Bone marrow (tissue), 2 donors: Measurements from ENCODE around the gene TLK2.
A peak's percentile ranks its signal among the peaks of the same experiment; 100 is the strongest.

Source experiments
- DNase-seq, 2 donors: peaks; one replicate each; lab custom pipeline; 2025; lab: John Stamatoyannopoulos, UW

The TLK2 gene

DNA sequence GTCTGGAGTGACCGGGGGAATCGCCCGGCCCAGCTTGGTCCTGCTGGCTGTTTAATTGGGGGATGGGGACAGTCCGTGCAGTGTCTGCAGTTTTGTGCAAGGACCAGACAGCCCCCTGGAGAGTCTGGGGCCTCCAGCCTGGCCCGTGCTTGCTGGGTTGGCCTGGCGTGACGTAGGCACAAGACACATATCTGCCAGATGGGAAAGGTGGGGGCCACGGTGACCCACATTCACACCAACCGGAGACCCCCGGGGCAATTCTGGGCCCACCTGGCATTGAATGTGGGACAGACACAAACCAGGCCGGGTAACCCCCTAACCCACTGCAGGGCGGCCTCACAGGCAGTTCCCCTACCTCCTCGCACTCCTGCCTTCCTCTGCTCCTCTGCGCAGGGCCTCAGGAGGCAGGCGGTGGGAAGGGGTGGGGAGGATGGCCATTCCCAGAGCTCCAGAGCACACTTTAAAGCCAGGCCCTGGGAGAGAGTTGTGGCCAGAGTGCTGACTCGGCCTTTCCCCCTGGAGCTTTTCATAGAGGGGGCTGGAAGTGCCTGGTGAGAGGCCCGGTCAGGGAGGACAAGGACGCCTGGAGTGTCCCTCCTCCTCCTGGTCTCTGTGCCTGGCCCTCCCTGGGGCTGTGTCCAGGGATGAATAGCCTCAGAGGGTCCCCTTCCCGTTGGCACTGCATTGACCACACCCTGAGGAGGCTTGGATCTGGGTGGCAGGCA, 150.4 kb downstream of the TLK2 start:
- no peak for DNase-seq

DNA sequence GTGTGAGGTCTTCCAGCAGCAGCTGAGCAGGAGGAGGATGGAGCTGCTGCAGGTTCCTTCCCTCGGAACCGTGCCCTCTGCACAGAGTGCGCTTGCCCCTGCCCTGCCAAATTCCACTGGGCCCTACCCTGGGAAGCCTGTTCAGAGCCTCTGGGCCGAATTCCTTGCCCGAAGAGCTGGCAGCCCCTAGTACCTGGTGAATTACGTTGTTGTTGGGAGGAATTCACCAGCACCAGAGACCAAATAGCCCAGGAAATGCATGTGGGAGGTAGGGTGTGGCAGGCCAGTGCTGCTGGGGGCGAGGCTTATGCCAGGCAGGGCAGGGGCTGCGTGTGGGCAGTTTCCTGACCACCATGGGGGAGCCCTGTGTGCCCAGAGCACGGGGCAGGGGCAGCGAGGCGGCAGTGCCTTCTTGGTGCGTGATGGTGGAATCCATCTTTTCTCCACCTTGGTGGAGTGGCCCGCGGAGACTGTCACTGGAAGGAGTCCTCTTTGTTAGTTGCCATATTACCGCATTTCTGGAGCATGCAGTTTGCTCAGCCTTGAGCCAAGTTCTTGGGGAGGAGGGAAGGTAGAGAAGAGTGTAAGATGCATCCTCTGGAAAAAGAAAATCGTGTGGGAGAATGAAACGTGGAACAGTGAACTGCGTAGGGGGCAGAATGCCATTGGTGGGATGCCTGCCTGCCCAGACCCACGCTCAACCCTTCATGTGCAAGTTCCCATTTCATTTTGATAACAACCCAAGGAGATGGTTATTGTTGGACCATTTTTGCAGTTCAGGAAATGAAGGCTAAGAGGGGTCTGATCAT, 151.1 kb downstream of the TLK2 start:
- DNase-seq: no peak

DNA sequence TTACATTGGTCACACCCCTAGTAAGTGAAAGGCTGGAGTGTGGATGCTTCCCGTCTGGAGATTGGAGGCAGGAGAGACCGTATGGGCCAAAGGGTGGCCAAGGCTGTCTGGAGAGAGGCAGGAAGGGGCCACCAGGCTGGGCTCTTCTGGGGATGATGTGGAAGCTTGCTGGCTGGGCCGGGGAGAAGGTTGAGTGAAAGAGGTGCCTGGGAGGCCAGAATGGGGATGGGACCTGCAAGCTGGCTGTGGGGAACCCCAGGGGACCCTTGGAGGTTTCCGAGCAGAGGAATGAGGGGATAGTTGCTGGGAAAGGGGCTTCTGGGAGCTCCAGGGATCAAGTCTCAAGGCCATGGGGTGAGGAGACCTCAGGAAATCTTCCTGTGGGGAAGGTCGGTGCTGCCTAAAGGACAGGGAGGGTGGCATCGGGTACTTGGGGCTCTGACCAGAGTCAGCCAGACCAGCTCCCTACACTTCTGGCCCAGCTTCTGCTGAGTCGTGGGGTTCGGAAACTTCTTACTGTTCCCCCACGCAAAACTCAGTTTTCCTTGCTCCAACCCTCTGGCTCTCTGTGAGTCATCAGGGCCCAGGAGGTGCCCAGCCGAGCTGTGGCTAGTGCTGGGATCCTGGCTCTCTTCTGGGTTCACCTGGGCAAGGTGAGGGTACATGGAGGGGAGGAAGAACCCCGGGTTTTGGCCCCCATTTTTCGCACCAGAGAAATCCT, 151.9 kb downstream of the TLK2 start:
- no peak for DNase-seq

DNA sequence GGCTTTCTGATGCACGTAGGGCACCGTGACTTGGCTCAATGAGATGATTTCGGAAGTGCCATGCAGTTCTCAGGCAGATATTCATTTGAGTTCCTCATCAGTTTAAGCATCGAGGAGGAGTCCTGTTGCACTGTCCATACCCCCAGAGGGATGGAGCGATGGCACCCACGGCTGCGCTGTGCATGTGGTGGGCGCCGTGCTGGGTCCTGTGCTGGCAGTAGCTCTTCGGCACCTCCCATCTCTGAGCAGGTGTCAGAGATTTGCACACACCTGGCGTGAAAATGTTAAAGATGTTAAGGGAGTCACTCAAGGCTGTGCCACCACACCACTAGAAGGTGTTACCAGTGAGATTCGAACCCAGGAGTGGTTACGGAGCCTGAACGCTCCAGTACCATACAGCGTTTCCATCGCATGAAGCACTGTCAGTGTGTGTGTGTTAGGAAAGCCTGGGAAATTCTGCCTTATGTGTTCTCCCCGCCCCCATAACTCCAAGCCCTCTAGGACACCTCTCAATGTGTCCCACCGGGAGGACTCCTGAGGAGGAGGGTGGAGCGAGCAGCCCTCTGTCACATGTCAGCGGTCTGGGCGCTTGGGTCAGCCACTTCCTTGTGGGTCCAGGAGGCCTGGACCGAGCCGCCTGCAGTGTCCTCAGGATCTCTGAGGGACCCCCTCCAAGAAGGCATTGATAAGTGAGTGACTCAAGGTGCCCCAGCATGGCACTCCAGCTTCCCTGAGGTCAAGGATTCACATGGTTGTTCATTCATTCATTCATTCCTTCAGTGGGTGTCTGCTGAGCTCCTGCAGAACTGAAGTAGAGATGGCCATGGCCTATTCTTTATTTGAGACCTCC, 152.7 kb downstream of the TLK2 start:
- DNase-seq: no peak

DNA sequence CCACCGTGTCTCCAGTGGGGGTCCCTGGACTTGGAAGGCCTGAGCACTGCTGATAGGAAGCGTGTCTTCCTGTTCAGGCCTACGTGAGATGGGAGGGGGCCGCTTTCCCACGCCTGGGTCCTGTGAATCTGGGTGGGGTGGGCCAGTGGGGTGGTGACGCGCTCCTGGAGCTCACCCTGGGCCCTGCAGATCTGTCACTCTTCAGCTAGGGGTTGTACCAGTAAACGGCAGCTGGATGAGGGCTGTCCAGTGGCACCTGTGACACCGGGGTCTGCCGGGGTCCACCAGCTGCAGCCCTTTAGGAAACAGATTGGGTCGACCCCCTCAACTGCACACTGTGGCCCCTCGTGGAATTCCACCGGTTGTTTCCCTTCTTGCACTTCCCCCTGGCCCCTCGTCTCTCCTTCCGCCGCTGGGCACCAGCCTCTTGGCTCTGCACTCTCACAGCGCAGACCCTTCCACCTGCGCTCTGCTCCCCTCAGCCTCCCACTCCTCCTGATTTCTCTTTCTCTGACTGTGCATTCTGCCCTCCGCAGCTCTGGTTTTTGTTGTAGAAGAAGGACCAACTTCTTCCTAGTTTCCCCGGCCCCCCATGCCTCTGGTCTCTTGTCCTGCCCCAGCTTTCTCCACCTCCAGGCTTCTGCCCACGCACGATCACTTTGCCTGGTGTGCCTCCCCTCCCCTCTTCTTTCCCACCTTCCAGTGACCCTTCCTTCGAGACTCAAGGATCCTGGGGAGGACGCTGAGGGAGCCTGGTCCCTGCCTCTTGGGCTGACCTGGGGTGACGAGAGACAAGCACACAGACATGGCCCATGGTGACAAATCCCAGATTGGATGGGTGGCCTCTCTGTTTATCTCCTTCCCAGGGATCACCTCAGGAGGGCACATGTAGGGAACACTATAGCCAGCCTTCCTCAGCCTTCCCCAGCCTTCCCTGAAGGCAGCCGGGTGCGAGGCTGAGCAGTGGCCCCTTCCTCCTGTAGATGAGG, 153.6 kb downstream of the TLK2 start:
- no peak for DNase-seq

DNA sequence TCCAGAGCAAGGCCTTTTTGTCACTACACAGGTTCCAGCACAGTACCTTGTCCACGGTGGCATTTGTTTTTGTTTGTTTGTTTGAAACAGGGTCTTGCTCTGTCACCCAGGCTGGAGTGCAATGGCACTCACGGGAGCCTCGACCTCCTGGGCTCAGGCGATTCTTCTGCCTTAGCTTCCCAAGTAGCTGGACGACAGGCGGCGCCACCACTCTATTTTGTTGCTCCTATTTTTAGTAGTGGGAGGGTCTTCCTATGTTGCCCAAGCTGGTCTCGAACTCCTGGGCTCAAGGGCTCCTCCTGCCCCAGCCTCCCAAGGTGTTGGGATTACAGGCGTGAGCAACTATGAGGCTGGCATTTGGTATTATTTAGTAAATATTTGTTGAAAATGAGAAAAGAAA, 159.2 kb downstream of the TLK2 start:
- no peak for DNase-seq

DNA sequence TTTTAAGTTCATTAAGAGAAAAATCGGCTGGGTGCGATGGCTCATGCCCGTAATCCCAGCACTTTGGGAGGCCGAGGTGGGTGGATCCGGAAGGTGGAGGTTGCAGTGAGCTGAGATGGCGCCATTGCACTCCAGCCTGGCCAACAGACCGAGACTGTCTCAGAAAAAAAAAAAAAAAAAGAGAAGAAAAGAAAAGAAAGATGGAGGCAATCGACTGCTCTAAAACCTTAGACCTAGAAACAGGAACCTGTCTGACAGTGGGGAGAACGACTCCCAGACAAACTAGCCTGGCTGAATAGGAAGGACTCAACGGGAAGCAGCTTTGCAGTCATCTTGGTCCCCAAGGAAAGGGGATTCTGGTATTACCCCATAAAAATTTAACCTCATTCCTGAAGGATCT, 162.5 kb downstream of the TLK2 start:
- no peak for DNase-seq

DNA sequence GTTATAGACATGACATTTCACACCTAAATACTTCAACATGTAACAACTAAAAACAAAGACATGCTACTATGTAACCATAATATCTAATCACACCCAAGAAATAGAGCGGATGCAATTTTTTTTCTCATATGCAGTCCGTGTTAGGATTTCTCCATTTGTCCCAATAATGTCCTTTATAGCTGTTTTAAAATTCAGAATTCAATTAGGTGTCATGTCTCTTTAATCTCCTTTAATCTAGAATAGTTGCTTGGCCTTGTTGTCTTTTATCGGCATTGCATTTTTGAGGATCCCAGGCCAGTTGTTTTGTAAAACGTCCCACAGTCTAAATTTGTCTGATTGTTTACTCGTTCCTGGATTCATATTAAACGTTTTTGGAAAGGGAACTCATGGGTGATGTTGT, 163.3 kb downstream of the TLK2 start:
- DNase-seq: no peak

DNA sequence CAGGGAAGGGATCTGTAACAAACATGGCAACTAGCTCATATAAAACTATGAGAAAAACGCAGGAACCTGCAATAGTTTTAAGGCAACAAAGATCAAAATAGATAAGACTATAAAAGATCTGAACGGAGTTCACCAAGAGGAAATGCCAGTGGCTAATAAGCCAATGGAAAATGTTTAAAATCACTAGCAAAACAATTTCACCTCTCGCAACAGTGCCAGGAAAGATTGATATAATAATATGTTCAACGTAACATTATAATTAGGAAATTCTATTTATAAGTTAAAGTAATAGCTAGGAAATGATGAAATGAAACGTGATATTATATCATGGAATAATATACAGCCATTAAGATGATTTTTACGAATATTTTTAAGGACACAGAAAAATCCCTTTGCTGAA, 164.9 kb downstream of the TLK2 start:
- no peak for DNase-seq

DNA sequence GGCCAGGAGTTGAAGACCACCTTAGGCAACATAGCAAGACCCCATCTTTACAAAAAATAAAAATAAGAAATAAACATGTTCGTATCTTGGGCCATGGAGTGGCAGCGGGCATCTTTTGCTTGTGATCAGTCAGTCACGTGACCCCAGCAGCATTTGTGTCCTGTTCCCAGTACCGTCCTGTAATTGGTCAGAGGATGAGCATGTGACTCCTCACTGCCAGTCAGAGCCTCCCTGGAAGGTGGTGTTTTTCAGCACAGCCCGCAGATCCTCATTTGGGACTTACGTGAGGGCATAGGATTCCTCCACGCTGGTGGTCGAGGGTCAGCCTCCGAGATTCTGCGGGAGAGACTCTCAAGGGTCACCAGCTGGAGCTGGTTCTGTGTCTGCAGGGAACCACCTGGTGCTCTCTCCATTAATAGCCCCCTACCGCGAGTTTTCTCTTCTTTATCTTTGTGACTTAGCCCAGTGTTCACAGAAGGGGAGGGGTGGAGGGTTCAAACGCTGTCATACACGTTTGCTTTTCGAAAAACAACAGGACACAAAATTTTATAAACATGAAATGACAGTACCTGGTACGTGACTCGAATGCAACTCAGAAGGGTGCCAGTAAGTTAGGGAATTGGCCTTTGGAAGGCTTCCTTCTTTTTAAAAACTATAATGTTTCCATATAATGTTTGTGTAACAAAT, 166.0 kb downstream of the TLK2 start:
- DNase-seq: no peak

DNA sequence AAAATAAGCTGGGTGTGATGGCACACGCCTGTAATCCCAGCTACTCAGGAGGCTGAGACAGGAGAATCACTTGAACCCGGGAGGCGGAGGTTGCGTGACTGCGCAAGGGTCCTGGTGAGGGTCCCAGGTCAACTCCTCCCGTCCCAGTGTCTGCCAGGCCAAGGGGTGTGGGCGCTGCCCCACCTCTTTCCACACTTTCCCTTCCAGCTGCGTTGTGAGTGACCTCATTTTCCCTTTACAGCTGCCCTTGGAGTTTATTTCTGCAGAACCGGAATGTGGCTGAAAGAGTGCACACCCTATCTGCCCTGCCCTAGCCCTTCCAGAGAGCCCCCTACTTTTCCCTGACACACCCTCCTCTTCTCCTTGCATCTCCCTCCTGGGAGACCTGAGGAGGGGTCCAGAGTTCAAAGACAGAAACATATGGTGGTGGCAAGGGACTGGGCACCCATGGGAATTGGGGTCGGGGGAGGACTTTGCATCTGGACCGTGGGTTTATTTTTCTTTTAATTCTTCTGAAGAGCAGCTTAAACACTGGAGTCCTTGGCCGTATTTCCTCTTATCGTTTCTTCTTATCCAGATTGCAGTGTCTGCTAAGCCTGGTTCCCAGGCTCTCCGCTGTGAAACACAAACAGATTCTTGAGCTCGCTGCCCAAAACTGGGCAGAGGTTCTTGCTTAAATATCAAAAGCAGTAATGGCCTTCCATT, 169.8 kb downstream of the TLK2 start:
- DNase-seq: no peak

DNA sequence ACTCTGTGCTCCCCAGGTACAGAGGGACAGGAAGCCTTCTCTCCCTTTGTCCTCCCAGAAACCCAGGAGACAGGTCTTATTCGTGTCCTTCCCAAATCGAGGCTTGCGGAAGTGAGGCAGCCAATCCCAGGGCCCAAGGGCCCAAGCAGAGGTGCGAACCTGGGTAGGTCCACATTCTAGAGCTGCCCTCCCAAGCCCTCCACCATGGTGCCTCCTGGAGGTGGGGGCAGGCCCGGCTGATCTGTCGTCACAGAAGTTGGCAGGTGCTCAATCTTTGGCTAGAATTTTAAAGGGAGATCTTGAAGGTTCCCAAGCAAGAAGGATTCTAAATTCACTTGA, 170.3 kb downstream of the TLK2 start:
- DNase-seq: no peak

DNA sequence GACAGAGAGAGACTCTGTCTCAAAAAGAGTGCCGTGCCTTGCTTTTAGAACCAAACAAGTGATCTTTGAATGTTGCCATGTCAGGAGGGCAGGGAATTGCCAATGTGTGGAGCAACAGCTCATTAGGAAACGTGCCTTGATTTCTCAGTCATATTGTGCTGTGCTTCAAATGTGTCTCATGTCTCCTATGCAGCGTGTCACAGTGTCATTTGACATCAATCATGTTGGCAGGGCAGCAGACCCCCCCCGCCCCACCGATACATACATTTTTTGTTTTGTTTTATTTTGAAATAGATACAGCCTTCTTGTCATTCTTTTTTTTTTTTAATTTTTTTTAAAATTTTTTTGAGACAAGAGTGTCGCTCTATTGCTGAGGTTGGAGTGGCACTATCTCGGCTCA, 170.9 kb downstream of the TLK2 start:
- no peak for DNase-seq

DNA sequence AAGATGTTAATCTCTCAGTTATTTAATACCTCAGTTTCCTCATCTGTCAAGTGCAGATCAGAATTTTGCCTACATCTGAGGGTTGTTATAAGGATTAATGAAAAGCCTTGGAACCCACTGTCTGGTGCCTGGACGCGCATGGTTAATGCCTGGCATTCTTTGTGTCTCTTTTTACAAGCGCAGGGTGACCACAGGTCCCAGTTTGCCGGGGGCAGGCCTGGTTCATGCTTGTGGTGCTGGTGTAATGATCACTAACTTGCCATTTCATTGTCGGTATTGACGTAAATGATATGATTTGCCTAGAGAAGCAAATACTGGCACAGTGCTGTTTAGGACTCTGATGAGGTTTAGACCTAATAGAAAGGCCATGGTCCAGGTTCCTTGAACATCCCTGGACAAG, 172.0 kb downstream of the TLK2 start:
- no peak for DNase-seq

DNA sequence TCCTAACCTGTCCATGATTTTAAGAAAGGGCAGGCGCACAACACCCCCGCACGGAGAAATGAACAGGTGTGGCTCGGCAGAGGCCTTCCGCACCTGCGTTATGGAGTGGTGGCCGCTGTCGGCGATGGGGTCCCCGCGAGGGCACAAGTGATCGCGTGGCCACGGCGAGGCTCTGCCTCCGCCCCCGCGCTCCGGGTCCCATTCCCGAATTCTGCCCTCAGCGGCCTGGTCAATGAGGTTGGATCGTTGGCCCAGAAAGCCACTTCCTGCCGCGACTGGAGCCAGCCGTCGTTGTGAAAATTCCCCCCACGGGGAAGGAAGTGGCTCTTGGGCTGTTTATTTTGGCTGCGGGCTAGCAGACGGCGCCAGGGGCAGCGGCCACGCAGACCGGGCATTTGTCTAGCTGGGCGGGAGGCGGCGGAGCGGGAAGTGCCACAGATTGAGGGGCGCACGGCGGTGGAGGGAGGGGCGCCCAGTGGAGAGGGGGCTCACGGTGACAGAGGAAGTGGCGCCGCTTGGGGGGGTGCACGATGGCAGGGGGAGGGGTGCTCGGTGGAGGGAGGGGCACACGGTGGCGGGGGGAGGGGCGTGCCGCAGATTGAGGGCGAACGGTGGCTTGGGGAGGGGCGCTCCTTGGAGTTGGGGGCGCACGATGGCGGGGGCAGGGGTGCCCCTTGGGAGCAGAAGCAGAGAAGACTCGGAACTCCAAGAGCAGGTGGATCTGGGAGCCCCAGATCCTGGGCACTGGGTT, 173.8 kb downstream of the TLK2 start:
- DNase-seq: peak; percentile 8 to 22

DNA sequence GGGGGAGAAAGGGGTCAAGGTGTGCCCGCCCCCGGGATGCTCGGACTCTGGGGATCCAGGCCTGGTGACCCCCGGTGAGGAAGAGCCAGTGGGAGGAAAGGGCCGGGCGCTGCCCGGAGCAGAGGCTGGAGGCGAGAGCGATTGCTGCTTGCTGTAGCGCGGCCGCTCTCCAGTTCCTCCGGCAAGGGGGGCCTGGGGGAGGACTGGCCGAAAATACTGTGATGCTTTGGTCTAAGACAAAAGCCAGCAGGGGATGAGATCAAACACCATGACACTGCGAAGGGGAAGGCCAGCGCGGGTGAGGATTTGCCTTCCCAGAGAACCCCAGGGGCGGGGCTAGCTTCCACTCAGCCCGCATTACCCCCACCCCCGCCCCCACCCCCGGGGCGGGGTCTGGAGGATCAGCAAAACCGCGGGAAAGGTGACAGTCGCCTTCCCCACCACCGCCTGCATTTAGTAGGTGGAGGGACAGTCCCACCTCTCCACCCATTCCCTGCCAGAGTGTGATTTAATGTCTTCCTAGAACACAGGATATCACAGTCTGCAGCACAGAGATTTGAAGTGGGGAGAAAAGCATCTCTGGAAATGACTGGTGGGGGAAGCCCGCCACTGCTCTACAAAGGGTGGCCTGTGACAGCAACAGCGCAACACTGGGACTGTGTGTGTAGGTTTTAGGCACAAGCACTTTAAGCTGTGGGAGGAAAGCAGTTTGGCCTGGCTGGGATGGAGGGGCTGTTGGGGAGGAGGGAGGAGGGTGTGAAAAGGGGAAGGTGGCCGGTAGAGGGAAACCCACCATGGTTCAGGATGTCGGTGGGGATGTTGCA, 174.6 kb downstream of the TLK2 start:
- peak; percentile 10 to 36 for DNase-seq

DNA sequence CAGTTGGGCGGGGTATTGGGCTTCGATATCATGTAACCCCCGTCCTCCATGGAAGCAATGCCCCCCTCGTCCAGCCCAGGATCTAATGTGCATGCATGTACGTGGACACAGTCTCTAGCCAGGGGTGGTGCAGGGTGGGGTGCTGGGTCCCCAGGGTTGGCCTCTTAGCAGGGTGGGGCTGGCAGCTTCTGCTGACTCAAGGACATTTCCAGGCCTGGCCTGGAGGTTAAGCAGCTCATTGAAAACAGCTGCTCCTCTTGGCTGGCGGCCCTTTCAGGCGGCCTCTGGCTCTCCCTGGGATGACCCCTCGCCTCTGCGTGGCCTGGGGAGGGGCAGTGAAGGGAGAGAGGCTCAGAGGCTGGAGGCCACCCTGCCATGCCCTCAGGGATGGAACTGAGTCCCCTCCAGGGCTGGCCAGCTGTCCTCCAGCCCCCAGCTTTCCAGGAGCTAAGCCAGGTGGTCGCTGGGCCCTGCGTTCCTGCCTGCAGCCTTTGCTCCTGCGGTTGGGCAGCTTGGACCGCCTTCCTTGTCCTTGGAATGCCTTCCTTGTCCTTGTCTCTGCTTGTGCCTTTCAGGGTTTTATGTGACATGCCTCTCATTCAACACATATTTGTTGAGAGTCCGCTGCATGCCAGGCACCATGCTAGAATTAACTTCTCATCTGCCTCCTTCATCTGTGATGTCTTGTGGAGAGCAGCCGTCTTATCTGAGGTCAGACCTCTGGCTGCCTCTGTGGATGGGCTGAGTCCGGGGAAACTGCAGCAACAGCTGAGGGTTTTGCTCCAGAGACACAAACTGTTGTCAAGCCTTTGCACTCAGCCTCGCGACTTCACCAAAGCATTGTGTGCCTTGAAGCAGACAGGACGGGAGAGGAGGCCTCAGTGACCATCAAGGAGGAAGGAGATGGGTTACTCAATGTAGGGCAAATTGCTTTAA, 175.5 kb downstream of the TLK2 start:
- no peak for DNase-seq
